Stimulated activated CD8-positive, alpha-beta memory T cell treated with anti-CD3 and anti-CD28 coated beads, Interleukin-15, amount 100 ng/mL, for 24 hours (primary cell): ENCODE measurements around the gene RANBP1.

Experiments
- DNase-seq: peaks from one replicate; pipeline ENCODE4 v3.0.0-alpha.2; 2020; ENCODE audit warnings: low read depth

The RANBP1 gene

GRCh38 chr22:20174785-20175596, 59.1 kb downstream of the RANBP1 start:
- no peak for DNase-seq

GRCh38 chr22:20175597-20175900, 59.6 kb downstream of the RANBP1 start:
- no peak for DNase-seq

- DNase-seq: no peak
These were observed 60.6 kb downstream of the RANBP1 start for GRCh38 chr22:20176421-20177085.
